Cardiac fibroblast (primary cell): Measurements from ENCODE around the gene RALA.
"Not testable (repeated sequence)": the region's sequence is repeated elsewhere in the genome, so short reads cannot be mapped to it uniquely, and the experiment has no call there.

Experiments used
- DNase-seq, 2 donors: peaks; one replicate each; pipeline versions ENCODE4 v3.0.0 to v3.0.0-alpha.2; 2010; ENCODE audit warnings: low read depth in 2 of 2
- H3K4me3 ChIP-seq, 2 donors: replicated peaks in 1 of 2; 1 replicate in 1 of 2; 2 replicates in 1 of 2; pipeline ENCODE4 v1.5.1; 2011; ENCODE audit warnings: low read depth in 2 of 2, low read length in 2 of 2, mild to moderate bottlenecking in 2 of 2, moderate library complexity in 1 of 2
- CTCF ChIP-seq: IDR thresholded peaks from one replicate; pipeline ENCODE4 v1.5.1; 2011; ENCODE audit warnings: low read depth, mild to moderate bottlenecking, low read length, inconsistent platforms

The RALA gene

GRCh38 chr7:39676346-39676745, 53.0 kb downstream of the RALA start:
- DNase-seq: no peak
- no peak overlapping the region for H3K4me3 ChIP-seq
- no peak for TF ChIP-seq CTCF

GRCh38 chr7:39678930-39679709, 55.7 kb downstream of the RALA start:
- no peak for TF ChIP-seq CTCF
- no peak overlapping the region for H3K4me3 ChIP-seq
- DNase-seq: no peak

- H3K4me3 ChIP-seq, DNase-seq: not testable (repeated sequence)
Measured at GRCh38 chr7:39679874-39680273, 56.5 kb downstream of the RALA start.

- no peak overlapping the region for H3K4me3 ChIP-seq
- no peak for TF ChIP-seq CTCF
- DNase-seq: no peak
Measured at GRCh38 chr7:39681887-39682441, 58.6 kb downstream of the RALA start.

- no peak overlapping the region for H3K4me3 ChIP-seq
- peak; percentile 54 to 75 for DNase-seq
- no peak for TF ChIP-seq CTCF
Measured at GRCh38 chr7:39683216-39683845, 60.0 kb downstream of the RALA start.

GRCh38 chr7:39686261-39686924, 63.0 kb downstream of the RALA start:
- TF ChIP-seq CTCF: no peak

More at GRCh38 chr7:39686261-39686924, 63.0 kb downstream of the RALA start:
- H3K4me3 ChIP-seq: no peak overlapping the region
- DNase-seq: peak in 1 of 2 donors; percentile 38
